Upper lobe of left lung (tissue), 6 donors: ENCODE data around the gene NR2C2. TPM values are rescaled to one million over a fixed set of nuclear protein-coding genes. Genes with fewer than 3 reads are reported as not detected.
A peak's percentile ranks its signal among the peaks of the same experiment; 100 is the strongest.
"Not testable (repeated sequence)": the region's sequence is repeated elsewhere in the genome, so short reads cannot be mapped to it uniquely, and the experiment has no call there.

Experiments
- ATAC-seq, 2 donors: fragments of 200-7000 bp; cut with Tn5 transposase; one replicate each; pipeline ENCODE4 v1.9.1; 2022; ENCODE audit warnings: mild to moderate bottlenecking in 2 of 2, moderate library complexity in 2 of 2; ENCODE audit not compliant: low FRiP score in 2 of 2
- DNase-seq, 2 donors: peaks; one replicate each; pipeline ENCODE4 v3.0.0-alpha.2; 2019 to 2020
- H3K27ac ChIP-seq, 4 donors: fragments of 200-600 bp; sonication (generic); one replicate each; pipeline ENCODE4 v1.5.1; 2016 to 2019
- H3K27me3 ChIP-seq, 4 donors: fragments of 200-600 bp; sonication (generic); one replicate each; pipeline ENCODE4 v1.5.1; 2017 to 2019
- H3K36me3 ChIP-seq, 4 donors: fragments of 200-600 bp; sonication (generic); one replicate each; pipeline ENCODE4 v1.5.1; 2016 to 2019
- H3K4me1 ChIP-seq, 4 donors: fragments of 200-600 bp; sonication (generic); one replicate each; pipeline ENCODE4 v1.5.1; 2018 to 2019
- H3K4me3 ChIP-seq, 4 donors: fragments of 200-600 bp; sonication (generic); one replicate each; pipeline ENCODE4 v1.5.1; 2017 to 2019; ENCODE audit warnings: mild to moderate bottlenecking in 2 of 4, moderate library complexity in 1 of 4
- H3K9me3 ChIP-seq, 4 donors: fragments of 200-600 bp; sonication (generic); one replicate each; pipeline ENCODE4 v1.5.1; 2018 to 2019
- EP300 ChIP-seq, 4 donors: sonication (generic); formaldehyde crosslinking; IDR thresholded peaks; one replicate each; pipeline ENCODE4 v1.5.1; 2017; ENCODE audit warnings: antibody characterized with exemption in 4 of 4, control low read depth in 2 of 4
- POLR2A ChIP-seq, 4 donors: fragments of 450-650 bp; IDR thresholded peaks; one replicate each; pipeline ENCODE4 v1.5.1; 2016 to 2017; ENCODE audit warnings: antibody characterized with exemption in 4 of 4, mild to moderate bottlenecking in 2 of 4
- POLR2AphosphoS5 ChIP-seq, 2 donors: sonication (generic); formaldehyde crosslinking; IDR thresholded peaks; one replicate each; pipeline ENCODE4 v1.5.1; 2017; ENCODE audit warnings: antibody characterized with exemption in 2 of 2
- WGBS, 2 donors: methylation state at CpG; one replicate each; pipeline ENCODE4 v1.1.5; 2017 to 2018; 5-methylcytosine and 5-hydroxymethylcytosine counted together
- total RNA-seq, 6 donors: library from RNA; depleted of rRNA in 4 of 6; stranded (reverse); fragments of >200 nt in 4 of 6; gene quantifications; one replicate each; pipeline versions ENCODE4 v1.1.0 to v1.2.1, GENCODE V29; 2016 to 2021
- TF ChIP-seq, protein P1 (sequence below), 6 experiments: fragments of 450-650 bp in 4 of 6; fragments of 200-600 bp in 2 of 6; sonication (generic) in 2 of 6; IDR thresholded peaks; one replicate each; pipeline ENCODE4 v1.5.1; 2016 to 2019; ENCODE audit warnings: antibody characterized with exemption in 6 of 6
- donor health status: DM: no; HTN: no; CAD: no; lungs with moderate emphysema.
- donor health status: DM: no; HTN: yes; CAD: no; lungs with severe emphysema.

NR2C2 gene
- total RNA-seq, 6 donors from 2014 or later: 24.9 to 54.0 (median 46.6) TPM

DNA sequence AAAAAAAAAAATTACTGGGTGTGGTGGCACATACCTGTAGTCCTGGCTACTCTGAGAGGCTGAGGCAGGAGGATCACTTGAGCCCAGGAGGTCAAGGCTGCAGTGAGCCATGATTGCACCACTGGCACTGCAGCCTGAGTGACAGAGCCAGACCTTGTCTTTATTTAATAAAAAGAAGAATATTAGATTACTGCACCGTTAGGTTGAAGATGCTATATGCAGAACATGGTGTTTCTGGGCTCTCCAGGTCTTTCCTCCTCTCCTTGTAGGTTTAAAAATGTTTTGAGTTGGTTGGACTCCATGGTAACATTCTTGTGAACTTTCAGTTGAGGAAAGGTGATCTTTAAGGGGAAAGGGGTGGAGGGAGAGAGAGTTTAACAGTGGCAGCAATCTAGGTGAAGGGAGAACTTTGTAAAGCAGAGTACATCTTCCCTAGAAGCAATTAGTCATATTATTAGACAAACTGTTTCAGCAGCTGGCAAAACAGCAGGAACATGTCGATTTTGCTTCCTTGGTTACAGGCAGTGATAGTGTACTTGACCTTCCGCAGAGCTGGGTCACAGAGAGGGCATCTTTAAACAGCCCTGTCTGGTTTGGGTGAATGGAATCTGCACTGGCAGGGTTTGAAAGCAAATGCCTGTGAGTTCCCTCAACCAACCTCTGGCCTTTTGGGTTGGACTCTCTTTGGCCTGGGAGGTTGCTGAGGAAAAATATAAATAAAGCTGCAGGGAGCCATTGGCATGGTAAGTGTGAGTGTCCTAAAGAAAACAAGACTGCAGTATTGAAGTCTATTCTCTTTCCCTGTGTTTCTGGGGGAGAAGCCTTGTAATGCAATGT, 42.8 kb downstream of the NR2C2 start:
- 44 to 57% methylated on average over 3 of the region's 3 CpGs for WGBS, 2 donors
- DNase-seq (no peak), ATAC-seq (peak; percentile 45 to 66)
- Histone ChIP-seq H3K4me1 (peaks cover 14 to 39% (median 20%) of the 10 kb centered on the region in 4 donors), H3K27ac (no peak overlapping the region), H3K4me3 (no peak overlapping the region), H3K27me3 (no peaks in the 10 kb centered on the region), H3K9me3 (no peaks in the 10 kb centered on the region), H3K36me3 (no peaks in the 10 kb centered on the region)
- TF ChIP-seq POLR2AphosphoS5 (IDR thresholded peaks at IDR 0.05): peak in 1 of 2 donors; percentile 21
- TF ChIP-seq EP300 (IDR thresholded peaks at IDR 0.05): no peak

DNA sequence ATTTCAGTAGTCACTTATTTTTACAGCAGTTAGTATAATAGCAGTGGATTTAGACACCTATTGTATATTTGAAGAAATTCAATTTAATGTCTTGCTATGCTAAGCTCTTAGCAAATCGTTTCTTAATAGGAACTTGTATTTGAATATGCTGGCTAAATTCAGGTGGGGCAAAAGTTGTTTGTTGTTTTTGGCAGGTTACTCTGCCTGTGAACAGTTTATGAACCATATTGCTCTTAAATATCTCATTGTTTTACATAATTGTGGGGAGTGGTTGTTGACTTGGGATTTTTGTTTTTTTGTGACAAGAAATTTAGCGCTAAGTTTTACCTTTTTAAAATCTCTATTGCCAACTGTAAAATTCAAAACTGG, 43.4 kb downstream of the NR2C2 start:
- ATAC-seq (no peak), DNase-seq (no peak)
- H3K9me3 ChIP-seq: no peaks in the 10 kb centered on the region
- H3K27ac ChIP-seq: no peak overlapping the region
- no peaks in the 10 kb centered on the region for H3K36me3 ChIP-seq
- H3K4me3 ChIP-seq: no peak overlapping the region
- TF ChIP-seq POLR2AphosphoS5 (IDR thresholded peaks at IDR 0.05) (no peak), POLR2A (IDR thresholded peaks at IDR 0.05) (no peak), EP300 (IDR thresholded peaks at IDR 0.05) (no peak)
- TF ChIP-seq, protein P1, sequence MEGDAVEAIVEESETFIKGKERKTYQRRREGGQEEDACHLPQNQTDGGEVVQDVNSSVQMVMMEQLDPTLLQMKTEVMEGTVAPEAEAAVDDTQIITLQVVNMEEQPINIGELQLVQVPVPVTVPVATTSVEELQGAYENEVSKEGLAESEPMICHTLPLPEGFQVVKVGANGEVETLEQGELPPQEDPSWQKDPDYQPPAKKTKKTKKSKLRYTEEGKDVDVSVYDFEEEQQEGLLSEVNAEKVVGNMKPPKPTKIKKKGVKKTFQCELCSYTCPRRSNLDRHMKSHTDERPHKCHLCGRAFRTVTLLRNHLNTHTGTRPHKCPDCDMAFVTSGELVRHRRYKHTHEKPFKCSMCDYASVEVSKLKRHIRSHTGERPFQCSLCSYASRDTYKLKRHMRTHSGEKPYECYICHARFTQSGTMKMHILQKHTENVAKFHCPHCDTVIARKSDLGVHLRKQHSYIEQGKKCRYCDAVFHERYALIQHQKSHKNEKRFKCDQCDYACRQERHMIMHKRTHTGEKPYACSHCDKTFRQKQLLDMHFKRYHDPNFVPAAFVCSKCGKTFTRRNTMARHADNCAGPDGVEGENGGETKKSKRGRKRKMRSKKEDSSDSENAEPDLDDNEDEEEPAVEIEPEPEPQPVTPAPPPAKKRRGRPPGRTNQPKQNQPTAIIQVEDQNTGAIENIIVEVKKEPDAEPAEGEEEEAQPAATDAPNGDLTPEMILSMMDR (IDR thresholded peaks at IDR 0.05): no peak
- 59 to 63% methylated on average over 2 of the region's 2 CpGs for WGBS, 2 donors
- H3K4me1 ChIP-seq: peaks cover 14 to 39% (median 20%) of the 10 kb centered on the region in 4 donors
- H3K27me3 ChIP-seq: no peaks in the 10 kb centered on the region

DNA sequence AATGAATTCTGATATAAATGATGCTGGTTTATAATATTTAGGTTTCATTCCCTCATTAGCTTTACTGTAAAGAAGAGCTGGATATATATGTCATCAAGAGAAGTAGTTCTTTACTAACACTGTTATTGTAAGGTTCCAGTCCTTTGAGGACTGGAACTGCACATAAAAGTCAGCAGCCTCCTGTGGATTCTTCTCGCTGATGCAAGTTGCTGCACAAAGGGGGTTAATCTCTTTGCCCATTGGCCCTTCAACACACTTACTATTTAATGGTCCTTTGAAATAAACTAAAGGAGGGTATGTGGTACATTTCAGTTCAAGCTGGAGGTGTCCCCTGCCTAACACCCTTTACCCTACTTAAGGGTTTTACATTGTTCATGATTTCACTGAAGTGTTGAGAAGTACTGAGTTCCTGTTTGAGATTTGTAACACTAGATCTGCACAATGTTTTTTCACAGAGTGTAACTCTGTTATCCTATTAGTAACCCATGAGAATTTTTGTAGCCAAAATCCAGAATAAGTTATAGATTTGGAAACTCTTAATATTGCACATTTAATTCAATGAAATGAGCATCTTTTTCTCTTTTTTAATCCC, 43.9 kb downstream of the NR2C2 start:
- Histone ChIP-seq H3K27me3 (no peaks in the 10 kb centered on the region), H3K27ac (no peak overlapping the region), H3K4me3 (no peak overlapping the region), H3K9me3 (no peaks in the 10 kb centered on the region), H3K4me1 (peaks cover 14 to 39% (median 20%) of the 10 kb centered on the region in 4 donors), H3K36me3 (no peaks in the 10 kb centered on the region)
- TF ChIP-seq POLR2A (IDR thresholded peaks at IDR 0.05) (no peak), POLR2AphosphoS5 (IDR thresholded peaks at IDR 0.05) (no peak), EP300 (IDR thresholded peaks at IDR 0.05) (no peak)
- TF ChIP-seq, protein P1 (IDR thresholded peaks at IDR 0.05): no peak
- 100% methylated on average over 1 of the region's 1 CpG for WGBS, 2 donors
- ATAC-seq (peak in 1 of 2 donors; percentile 43), DNase-seq (no peak)

DNA sequence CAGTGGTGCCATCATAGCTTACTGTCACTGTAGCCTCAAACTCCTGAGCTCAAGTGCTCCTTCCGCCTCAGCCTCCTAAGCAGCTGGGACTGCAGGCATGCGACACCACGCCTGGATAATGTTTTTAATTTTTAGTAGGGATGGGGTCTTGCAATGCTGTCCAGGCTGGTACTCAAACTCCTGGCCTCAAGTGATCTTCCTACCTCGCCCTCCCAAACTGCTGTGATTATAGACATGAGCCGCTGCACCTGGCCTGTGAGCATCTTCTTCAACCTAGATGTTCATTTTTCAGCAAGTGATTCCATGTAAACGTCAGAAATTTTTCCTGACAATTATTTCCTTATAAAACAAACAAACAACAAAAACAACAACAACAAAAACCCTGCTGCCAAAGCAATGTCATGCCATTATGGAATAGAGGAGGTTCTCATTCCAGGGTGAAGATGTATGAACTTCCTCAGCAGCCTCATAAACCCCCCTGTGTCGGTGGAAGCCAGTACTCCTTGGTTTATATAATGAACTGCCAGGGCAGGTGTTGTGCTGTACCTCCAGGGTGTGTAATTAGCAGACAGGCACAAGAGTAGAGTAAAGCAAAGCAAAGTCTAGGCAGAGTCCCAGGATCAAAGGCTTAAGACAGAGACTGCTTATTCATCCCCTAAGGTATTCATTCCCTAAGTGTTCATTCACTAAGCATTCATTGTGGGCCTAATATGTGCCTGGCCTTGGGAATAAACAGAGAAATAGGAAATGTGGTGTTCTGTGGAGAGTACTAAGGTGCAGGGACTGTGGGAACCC, 44.6 kb downstream of the NR2C2 start:
- peaks cover 14 to 39% (median 20%) of the 10 kb centered on the region in 4 donors for H3K4me1 ChIP-seq
- WGBS, 2 donors: 90 to 94% methylated on average over 7 of the region's 7 CpGs
- no peaks in the 10 kb centered on the region for H3K27me3 ChIP-seq
- no peak for TF ChIP-seq POLR2A (IDR thresholded peaks at IDR 0.05)
- TF ChIP-seq, protein P1 (IDR thresholded peaks at IDR 0.05): no peak
- no peak for TF ChIP-seq EP300 (IDR thresholded peaks at IDR 0.05)
- TF ChIP-seq POLR2AphosphoS5 (IDR thresholded peaks at IDR 0.05): no peak
- H3K27ac ChIP-seq: no peak overlapping the region
- H3K9me3 ChIP-seq: no peaks in the 10 kb centered on the region
- DNase-seq (no peak), ATAC-seq (no peak)
- no peaks in the 10 kb centered on the region for H3K36me3 ChIP-seq
- no peak overlapping the region for H3K4me3 ChIP-seq

DNA sequence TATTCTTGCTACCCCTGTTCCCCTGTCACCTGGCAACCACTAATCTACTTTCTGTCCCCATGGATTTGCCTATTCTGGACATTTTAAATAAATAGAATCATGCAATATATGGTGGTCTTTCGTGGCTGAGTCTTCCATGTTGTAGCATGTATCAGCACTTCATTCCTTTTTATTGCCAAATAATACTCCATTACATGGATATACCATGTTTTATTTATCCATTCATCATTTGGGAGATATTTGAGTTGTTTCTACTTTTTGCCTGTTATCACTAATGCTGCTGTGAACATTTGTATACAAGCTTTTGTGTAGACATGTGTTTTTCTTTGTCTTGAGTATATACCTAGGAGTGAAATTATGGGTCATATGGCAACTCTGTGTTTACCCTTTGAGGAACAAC, 50.6 kb downstream of the NR2C2 start:
- 93 to 100% methylated on average over 1 of the region's 1 CpG for WGBS, 2 donors
- TF ChIP-seq POLR2AphosphoS5 (IDR thresholded peaks at IDR 0.05): no peak
- TF ChIP-seq, protein P1 (IDR thresholded peaks at IDR 0.05): no peak
- no peak for DNase-seq

DNA sequence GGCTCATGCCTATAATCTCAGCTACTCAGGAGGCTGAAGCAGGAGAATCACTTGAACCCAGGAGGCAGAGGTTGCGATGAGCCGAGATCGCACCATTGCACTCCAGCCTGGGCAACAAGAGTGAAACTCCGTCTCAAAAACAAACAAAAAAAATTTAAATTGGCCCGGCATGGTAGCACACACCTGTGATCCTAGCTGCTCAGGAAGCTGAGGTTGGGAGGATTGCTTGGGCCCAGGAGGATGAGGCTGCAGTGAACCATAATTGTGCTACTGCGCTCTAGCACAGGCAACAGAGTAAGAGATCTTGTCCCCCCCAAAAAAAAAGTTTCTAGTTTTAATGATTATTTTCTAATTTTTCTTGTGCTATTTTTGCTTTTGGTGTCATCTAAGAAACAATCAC, 51.8 kb downstream of the NR2C2 start:
- not testable (repeated sequence) for DNase-seq, H3K4me1 ChIP-seq, H3K27ac ChIP-seq, H3K27me3 ChIP-seq, H3K9me3 ChIP-seq, H3K4me3 ChIP-seq, ATAC-seq
- 92 to 93% methylated on average over 6 of the region's 6 CpGs for WGBS, 2 donors
- peaks cover 0 to 16% (median under 1%) of the 10 kb centered on the region in 4 donors for H3K36me3 ChIP-seq

More for the DNA sequence above, 50.6 kb downstream of the NR2C2 start:
- Histone ChIP-seq H3K27ac (no peak overlapping the region), H3K4me1 (peaks cover 0 to under 1% (median 0%) of the 10 kb centered on the region in 4 donors), H3K4me3 (no peak overlapping the region), H3K36me3 (peaks cover 0 to 10% (median 0%) of the 10 kb centered on the region in 4 donors), H3K9me3 (no peaks in the 10 kb centered on the region), H3K27me3 (no peaks in the 10 kb centered on the region)
- ATAC-seq: no peak
